Esophagus (tissue), 2 donors: ENCODE measurements around the gene PRR35. TPM values are rescaled to one million over a fixed set of nuclear protein-coding genes. Genes with fewer than 3 reads are reported as not detected.
"Not testable (repeated sequence)": the region's sequence is repeated elsewhere in the genome, so short reads cannot be mapped to it uniquely, and the experiment has no call there.

ENCODE experiments used
- H3K27ac ChIP-seq, 2 donors: one replicate each; pipeline ENCODE4 v1.5.1; 2013; ENCODE audit warnings: low read depth in 2 of 2, mild to moderate bottlenecking in 2 of 2, inconsistent platforms in 1 of 2, low read length in 1 of 2, moderate library complexity in 1 of 2
- H3K27me3 ChIP-seq, 2 donors: one replicate each; pipeline ENCODE4 v1.6.1; 2013; ENCODE audit warnings: low read length in 2 of 2, control low read depth in 1 of 2, mild to moderate bottlenecking in 1 of 2; ENCODE audit not compliant: insufficient read depth in 2 of 2, control insufficient read depth in 1 of 2
- H3K36me3 ChIP-seq, 2 donors: one replicate each; pipeline ENCODE4 v1.6.1; 2013; ENCODE audit warnings: low read length in 1 of 2; ENCODE audit not compliant: control insufficient read depth in 2 of 2, insufficient read depth in 2 of 2
- H3K4me1 ChIP-seq, 2 donors: one replicate each; pipeline ENCODE4 v1.6.1; 2013; ENCODE audit warnings: low read length in 1 of 2; ENCODE audit not compliant: control insufficient read depth in 2 of 2, insufficient read depth in 2 of 2
- H3K4me3 ChIP-seq, 2 donors: one replicate each; pipeline ENCODE4 v1.5.1; 2013; ENCODE audit warnings: low read length in 2 of 2, mild to moderate bottlenecking in 2 of 2, low read depth in 1 of 2, moderate library complexity in 1 of 2
- H3K9me3 ChIP-seq, 2 donors: one replicate each; pipeline ENCODE4 v1.6.1; 2013; ENCODE audit warnings: mild to moderate bottlenecking in 2 of 2, low read depth in 1 of 2, low read length in 1 of 2, moderate library complexity in 1 of 2; ENCODE audit not compliant: control insufficient read depth in 2 of 2, insufficient read depth in 1 of 2
- WGBS, 2 donors: extraction: QIAGEN DNeasy Blood & Tissue Kit; methylation state at CpG; one replicate each; pipeline ENCODE4 v1.1.7; 2013; 5-methylcytosine and 5-hydroxymethylcytosine counted together
- polyA plus RNA-seq, 2 donors: library from polyadenylated mRNA; stranded (reverse); fragments of 200-250 nt; gene quantifications; one replicate each; pipeline ENCODE4 v1.2.3, GENCODE V29; 2013
- donor health status: healthy with polysubstance abuse.
- donor health status: Bipolar disorder and iron deficiency.

The PRR35 gene
- polyA plus RNA-seq, 2 donors = 0.01 to 0.24 TPM

DNA sequence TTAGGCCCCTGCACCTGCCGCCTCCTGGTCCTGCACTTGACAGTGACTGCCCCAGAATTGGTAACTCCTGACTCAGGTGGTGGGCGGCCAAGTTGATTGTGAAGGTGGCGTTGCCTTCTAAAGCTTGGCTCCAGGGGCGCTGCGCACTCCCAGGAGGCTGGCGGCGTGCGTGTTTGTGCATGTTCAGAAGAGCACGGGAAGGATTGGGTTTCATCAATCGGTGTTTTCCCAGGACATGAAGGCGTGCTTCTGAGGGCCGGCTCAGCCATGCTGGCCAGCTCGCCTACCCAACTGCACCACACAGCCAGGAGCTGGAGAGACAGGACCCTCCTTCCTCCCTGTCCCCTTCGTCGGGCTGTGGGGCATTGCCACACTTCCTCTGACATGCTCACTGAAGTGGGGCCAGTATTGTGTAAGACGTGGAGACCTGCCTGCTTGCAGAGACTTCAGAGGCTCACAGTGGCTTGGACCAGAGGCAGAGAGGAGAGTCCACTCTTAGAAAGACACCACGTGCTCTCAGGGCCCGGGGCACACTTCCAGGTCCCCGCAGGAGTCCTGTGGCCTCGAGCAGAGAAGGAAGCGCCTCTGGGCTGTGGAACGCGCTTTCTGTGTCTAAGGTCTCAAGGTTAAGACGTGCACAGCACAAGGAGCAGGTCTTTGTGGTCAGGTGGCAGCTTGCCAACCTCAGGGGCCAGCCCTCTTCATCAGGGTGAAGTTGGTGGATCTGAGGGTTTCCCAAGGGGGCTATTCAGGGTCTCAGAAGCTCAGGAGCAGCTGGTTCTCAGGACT, 32.5 kb downstream of the PRR35 start:
- H3K4me3 ChIP-seq = peak overlapping the region; percentile 32 to 40
- no peaks in the 10 kb centered on the region for H3K9me3 ChIP-seq
- H3K4me1 ChIP-seq = peaks cover 13 to 58% of the 10 kb centered on the region in 2 donors
- peaks cover 0 to 13% of the 10 kb centered on the region in 2 donors for H3K36me3 ChIP-seq
- WGBS, 2 donors = 43 to 51% methylated on average over 24 of the region's 24 CpGs
- H3K27me3 ChIP-seq = no peaks in the 10 kb centered on the region
- peak overlapping the region; percentile 91 to 95 for H3K27ac ChIP-seq

DNA sequence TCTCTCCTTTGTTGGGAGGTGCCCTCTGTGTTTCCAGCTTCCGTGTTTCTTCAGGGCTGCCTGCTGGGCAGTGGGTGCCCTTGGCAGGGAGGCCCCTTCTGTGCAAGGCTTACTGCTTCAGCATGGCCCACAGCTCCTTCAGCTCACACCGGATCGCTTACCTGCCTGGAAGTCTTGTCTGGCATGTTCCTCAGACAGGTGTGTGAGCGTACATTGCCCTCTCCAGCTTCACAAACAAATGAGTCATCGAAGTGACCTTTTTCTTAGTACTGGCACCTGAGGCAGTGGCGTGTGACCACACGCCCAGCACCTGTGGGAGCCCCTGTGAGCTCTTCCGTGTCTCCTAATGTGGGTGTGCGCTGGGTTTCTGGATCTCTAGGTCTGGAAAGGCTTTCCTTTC, 33.2 kb downstream of the PRR35 start:
- Histone ChIP-seq H3K9me3 (no peaks in the 10 kb centered on the region), H3K4me1 (peaks cover 13 to 51% of the 10 kb centered on the region in 2 donors), H3K27me3 (no peaks in the 10 kb centered on the region), H3K4me3 (peak overlapping the region in 1 of 2 donors; percentile 18), H3K27ac (peak overlapping the region; percentile 91 to 95), H3K36me3 (peaks cover 0 to 13% of the 10 kb centered on the region in 2 donors)
- WGBS, 2 donors = 47 to 56% methylated on average over 9 of the region's 9 CpGs

DNA sequence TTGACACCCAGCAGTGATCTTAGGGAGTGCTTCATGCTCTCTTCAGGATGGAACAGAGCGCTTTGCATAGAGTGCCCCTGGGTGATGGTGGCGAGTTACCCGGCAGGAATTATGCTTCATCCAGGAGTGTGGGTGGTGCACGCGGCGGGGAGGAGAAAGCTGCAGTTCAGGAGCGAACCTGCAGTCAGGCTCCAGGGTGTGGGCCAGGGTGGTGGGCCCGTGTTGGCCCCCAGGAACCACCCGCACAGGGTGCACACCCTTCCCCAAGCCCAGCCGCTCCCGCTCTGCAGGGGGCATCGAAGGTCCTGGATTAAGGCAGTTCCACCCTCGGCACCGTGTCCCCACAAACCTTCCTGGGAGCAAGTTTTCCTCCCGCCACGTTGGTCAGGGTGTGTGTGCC, 33.6 kb downstream of the PRR35 start:
- peaks cover 0 to 15% of the 10 kb centered on the region in 2 donors for H3K36me3 ChIP-seq
- H3K9me3 ChIP-seq = no peaks in the 10 kb centered on the region
- H3K27me3 ChIP-seq = no peaks in the 10 kb centered on the region
- H3K27ac ChIP-seq = peak overlapping the region; percentile 91 to 95
- 54 to 55% methylated on average over 16 of the region's 16 CpGs for WGBS, 2 donors
- H3K4me3 ChIP-seq = peak overlapping the region in 1 of 2 donors; percentile 18
- peaks cover 13 to 51% of the 10 kb centered on the region in 2 donors for H3K4me1 ChIP-seq

DNA sequence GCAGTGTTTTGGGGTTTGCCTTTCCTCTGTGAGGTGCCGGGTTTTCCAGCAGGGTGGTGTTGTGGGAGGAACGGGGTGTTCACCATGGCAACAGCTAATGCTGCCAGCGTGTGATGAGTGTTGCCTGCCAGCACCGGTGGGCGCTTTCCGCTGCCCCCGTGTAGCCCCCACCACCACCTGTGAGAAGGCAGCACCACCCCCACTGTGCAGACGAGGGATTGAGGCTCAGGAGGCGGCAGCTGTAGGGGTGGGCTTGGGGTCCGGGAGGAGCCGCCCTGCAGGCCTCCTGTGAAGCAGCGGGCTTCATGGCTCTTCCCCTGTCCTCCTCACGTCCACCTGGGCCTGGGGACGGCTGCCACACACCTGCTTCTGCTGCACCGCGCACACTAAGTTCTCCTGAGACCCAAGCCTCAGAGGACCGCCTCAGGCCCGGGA, 34.9 kb downstream of the PRR35 start:
- no peaks in the 10 kb centered on the region for H3K27me3 ChIP-seq
- no peak overlapping the region for H3K4me3 ChIP-seq
- peaks cover 13 to 55% of the 10 kb centered on the region in 2 donors for H3K4me1 ChIP-seq
- H3K27ac ChIP-seq = no peak overlapping the region
- WGBS, 2 donors = 76 to 82% methylated on average over 18 of the region's 18 CpGs
- H3K9me3 ChIP-seq = no peaks in the 10 kb centered on the region
- peaks cover 0 to 22% of the 10 kb centered on the region in 2 donors for H3K36me3 ChIP-seq

DNA sequence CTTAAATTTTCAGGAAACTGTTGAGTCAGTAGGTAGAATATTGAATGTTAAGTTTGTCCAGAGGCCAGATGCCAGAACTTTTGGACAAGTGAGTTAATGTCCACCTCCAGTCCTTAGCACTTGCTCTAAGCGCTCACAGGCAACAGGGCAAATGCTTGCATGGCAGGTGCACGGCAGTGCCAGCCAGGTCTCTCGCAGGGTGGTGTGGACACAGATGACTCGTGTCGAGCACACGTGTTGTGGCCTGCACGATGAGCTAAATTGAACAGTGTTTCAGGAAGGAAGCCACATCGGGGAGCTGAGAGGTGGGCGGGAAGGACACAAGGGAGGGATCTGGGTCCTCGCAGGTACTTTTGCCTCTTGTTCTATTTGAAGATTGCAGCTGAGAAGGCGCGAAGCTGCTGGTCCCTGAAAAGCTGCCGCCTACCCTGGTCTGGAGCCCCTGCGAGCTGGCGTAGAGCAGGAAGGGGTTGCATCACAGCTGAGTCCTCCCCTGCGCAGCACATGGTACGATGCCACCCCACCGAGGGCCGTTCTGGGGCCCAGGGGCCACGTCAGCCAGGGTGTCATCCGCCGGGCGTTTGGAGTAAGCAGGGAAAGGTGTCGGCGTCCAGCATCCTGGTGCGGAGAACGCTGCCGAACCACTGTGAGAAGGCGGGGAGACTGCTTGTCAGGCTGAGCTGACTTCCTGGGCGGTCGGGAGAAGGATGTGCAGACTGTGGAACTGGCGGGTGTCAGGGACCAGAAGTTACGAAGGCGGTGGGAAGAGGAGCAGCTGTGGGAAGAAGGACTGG, 35.9 kb downstream of the PRR35 start:
- Histone ChIP-seq H3K27me3 (no peaks in the 10 kb centered on the region), H3K4me3 (no peak overlapping the region), H3K9me3 (no peaks in the 10 kb centered on the region), H3K36me3 (peaks cover 0 to 22% of the 10 kb centered on the region in 2 donors), H3K27ac (no peak overlapping the region), H3K4me1 (peaks cover 13 to 49% of the 10 kb centered on the region in 2 donors)
- 76% methylated on average over 34 of the region's 34 CpGs for WGBS, 2 donors

DNA sequence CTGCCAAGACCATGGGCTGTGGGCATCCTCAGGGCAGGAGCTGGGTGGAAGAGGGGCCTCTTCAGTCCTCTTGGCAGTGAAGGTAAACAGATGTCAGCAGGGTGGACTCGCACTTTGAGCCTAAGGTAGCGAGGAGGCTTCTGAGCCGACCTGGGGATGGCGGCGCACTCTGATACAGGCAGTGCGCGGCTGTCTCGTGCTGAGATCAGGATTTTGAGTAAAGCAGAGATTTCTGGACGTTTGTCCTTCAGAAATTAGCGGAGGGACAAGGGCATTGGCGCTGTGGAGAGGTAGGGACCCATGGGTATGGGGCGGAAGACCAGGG, 36.5 kb downstream of the PRR35 start:
- peaks cover 0 to 22% of the 10 kb centered on the region in 2 donors for H3K36me3 ChIP-seq
- H3K4me1 ChIP-seq = peaks cover 13 to 46% of the 10 kb centered on the region in 2 donors
- H3K27me3 ChIP-seq = no peaks in the 10 kb centered on the region
- 80 to 91% methylated on average over 12 of the region's 12 CpGs for WGBS, 2 donors
- H3K27ac ChIP-seq = no peak overlapping the region
- no peak overlapping the region for H3K4me3 ChIP-seq
- H3K9me3 ChIP-seq = no peaks in the 10 kb centered on the region

DNA sequence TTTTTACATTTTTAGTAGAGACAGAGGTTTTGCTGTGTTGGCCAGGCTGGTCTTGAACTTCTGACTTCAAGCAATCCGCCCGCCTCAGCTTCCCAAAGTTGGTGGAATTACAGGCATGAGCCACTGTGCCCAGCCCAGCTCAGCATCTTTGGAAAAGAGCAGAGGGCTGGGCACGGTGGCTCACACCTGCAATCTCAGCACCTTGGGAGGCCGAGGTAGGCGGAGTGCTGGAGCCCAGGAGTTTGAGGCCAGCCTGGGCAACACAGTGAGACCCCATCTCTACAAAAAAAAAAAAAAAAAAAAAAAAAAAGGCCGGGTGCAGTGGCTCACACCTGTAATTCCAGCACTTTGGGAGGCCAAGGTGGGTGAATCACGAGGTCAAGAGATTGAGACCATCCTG, 37.5 kb downstream of the PRR35 start:
- not testable (repeated sequence) for H3K27me3 ChIP-seq, H3K4me3 ChIP-seq, H3K9me3 ChIP-seq, H3K27ac ChIP-seq
- peaks cover 0 to 22% of the 10 kb centered on the region in 2 donors for H3K36me3 ChIP-seq
- peaks cover 13 to 36% of the 10 kb centered on the region in 2 donors for H3K4me1 ChIP-seq
- WGBS, 2 donors = 94 to 97% methylated on average over 6 to 7 of the region's 7 CpGs

DNA sequence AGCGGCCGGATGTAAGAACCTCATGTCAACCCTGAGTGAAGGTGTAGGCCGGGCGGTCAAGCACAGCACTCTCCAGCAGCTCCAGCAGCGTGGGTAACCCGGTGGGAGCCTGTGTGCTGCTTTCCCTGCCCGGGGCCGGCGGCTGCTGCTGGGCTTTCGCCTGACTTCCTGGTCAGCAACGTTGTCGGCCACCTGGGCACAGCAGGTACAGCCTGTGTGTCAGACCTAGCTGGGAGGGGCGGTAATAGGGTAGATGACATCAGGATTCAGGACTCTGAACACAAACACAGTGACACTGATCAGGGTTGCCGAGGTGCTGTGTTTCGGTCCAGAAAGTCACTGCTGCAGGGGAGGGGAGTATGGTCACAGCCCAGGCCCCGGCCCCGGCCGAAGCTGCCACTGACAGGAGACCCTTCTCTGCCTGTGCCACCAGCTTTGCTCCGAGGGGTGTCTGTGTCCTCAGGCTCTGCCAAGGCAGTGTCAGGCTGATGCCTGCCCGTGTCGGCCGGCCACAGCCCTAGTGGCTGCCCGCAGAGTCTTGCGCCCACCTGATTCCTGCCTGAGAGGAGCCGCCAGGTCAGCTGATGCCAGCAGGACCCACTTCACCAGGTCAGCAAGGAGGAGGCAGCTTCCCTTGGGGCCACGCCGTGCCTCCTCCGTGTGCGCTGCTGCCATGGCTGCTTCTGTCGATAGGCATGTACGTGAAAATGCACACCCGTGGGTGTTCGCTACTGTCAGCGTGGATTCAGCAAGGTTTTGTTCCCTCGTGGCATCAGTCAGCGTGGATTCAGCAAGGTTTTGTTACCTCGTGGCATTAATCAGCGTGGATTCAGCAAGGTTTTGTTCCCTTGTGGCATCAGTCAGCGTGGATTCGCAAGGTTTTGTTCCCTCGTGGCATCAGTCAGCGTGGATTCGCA, 38.9 kb downstream of the PRR35 start:
- WGBS, 2 donors = 94 to 96% methylated on average over 42 to 43 of the region's 43 CpGs
- peak overlapping the region in 1 of 2 donors; percentile 42 for H3K27ac ChIP-seq
- H3K4me1 ChIP-seq = peaks cover 9 to 26% of the 10 kb centered on the region in 2 donors
- peaks cover 0 to 22% of the 10 kb centered on the region in 2 donors for H3K36me3 ChIP-seq
- no peaks in the 10 kb centered on the region for H3K27me3 ChIP-seq
- H3K9me3 ChIP-seq = no peaks in the 10 kb centered on the region
- H3K4me3 ChIP-seq = no peak overlapping the region

DNA sequence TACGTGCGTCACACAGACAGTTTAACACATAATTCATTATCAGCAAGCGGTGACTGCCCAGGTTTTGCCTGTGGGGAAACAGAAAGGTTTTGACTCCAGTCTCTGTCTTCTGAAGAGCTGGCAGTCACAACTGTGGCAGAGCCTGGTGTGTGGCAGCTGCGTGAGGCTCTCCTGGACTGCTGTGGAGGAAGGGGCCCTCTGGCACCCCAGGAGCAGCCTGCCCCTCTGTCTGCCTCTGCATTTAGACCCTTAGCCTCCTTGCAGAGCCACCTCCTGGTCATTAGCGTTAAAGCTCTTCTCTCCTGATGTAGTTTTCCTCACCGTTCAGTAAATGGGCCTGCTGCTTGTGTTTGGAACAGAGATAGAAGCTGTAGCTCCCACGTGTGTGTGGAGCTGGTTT, 40.6 kb downstream of the PRR35 start:
- WGBS, 2 donors = 54 to 57% methylated on average over 7 of the region's 7 CpGs

More for the DNA sequence above, 40.6 kb downstream of the PRR35 start:
- Histone ChIP-seq H3K36me3 (peaks cover 0 to 20% of the 10 kb centered on the region in 2 donors), H3K4me3 (no peak overlapping the region), H3K9me3 (peaks cover 0 to 5% of the 10 kb centered on the region in 2 donors), H3K4me1 (peaks cover 4 to 14% of the 10 kb centered on the region in 2 donors), H3K27ac (no peak overlapping the region), H3K27me3 (no peaks in the 10 kb centered on the region)
